NAMALWA (cell line): ENCODE measurements around the gene HEBP2.
"Not testable (repeated sequence)": the region's sequence is repeated elsewhere in the genome, so short reads cannot be mapped to it uniquely, and the experiment has no call there.

Experiments
- DNase-seq: peaks from one replicate; pipeline ENCODE4 v3.0.0-alpha.2; 2015; ENCODE audit warnings: low spot score

The HEBP2 gene

DNA sequence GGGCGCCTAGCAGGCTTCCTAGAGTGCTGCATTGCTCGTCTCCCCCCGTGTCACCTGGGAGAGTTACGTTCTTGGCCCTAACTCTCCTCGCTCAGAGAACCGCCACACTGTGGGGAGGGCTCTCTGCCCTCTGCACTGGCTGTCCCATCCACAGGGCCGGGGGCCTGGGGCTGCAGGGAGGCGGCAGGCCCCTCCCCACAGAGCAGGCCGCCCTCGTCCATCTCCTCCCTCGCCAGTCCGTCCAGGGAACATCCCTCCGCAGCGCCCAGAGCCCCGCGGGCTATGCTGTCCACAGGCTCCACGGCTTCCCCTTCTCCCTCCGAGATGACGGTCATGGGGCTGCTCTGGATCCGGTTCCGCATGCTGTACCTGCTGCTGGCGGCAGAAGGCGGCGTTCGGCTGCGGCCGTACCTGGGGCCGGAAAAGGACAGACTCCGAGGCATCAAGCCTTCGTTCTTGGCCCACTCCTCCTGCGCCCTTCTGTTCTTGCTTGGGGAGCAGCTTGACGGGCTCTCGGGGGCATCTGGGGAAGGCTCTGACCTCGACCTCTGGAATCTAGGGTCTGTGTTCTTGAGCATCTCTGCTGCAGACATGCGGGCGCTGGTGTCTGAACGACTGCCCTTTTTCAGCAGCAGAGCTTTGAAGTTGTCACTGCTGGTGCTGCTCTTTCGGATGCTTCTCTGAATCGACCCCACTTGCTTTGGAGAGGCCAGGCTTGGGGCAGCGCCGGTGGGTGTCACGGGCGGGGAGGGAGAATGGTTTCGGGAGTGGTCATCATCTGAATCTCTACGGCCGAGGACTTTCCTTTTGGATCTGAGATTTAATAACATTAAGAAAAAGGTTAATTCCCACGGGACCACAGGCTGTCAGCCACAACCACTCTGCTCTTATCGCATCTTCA, 20.2 kb downstream of the HEBP2 start:
- no peak for DNase-seq

GRCh38 chr6:138425256-138425655, 21.2 kb downstream of the HEBP2 start:
- not testable (repeated sequence) for DNase-seq

- DNase-seq = no peak
These were observed 22.6 kb downstream of the HEBP2 start for GRCh38 chr6:138426500-138427123.

- DNase-seq = no peak
These were observed 23.7 kb downstream of the HEBP2 start for GRCh38 chr6:138427701-138428100.

- DNase-seq = peak; percentile 64
These were observed 25.0 kb downstream of the HEBP2 start for GRCh38 chr6:138428944-138429598.

GRCh38 chr6:138429761-138430160, 25.7 kb downstream of the HEBP2 start:
- no peak for DNase-seq

- no peak for DNase-seq
These were observed 26.5 kb downstream of the HEBP2 start for GRCh38 chr6:138430361-138431145.

DNA sequence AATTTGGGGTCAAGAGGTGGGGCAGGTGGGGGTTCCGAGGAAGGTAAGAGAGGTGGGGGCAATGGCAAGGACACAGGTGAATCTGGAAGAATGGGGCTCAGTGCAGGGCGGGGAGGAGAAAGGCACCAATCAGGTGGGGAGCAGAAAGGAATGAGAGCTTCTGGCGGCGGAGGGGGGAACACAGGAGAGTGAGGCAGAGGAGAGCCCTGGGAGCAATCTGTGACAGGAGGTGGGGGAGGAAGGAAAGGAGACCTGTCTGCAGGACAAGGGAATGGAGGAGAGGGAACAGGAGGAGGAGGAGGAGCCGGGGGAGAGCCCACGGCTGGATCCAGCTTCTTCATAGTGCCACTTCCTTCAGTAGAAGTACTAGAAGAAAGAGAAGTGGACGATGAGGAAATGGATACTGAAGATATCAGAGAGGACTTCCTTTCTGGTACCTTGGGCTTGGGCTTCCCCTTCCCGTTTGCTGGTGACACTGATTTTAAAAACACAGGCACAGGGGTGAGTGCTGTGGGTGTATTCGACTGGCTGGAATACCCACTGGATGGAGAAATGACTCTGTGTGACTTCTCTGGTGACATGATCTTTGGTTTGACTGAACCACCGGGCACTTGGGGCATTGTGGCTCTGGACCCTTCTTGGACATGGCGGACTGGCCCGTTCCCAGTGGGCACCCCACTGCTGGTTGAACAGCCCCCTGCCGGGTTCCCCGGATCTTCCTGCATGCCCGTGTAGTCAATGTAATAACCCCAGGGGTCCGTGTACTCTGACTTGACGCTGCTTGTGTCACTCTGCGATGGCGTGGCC, 27.4 kb downstream of the HEBP2 start:
- DNase-seq = no peak

- no peak for DNase-seq
These were observed 28.0 kb downstream of the HEBP2 start for GRCh38 chr6:138432063-138432356.

DNA sequence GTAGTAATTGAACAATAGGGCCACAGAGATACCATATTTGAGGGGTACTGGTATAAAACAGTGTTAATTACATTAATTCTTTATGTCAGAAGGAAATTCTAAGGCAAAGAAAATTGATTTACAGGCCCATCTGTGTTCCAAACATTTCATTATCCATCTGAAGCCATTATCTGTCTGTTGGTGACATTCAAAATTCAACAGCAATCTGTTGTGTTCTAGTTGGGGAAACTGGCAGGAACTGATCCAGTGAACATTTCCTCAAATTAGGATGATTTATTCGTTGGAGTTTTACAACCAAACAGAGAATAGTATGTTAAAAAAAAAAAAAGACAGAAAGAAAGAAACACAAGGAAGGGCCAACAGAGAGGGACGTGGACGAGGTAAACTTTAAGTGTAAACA, 30.1 kb downstream of the HEBP2 start:
- DNase-seq = no peak

- no peak for DNase-seq
These were observed 30.9 kb downstream of the HEBP2 start for GRCh38 chr6:138434925-138435324.

GRCh38 chr6:138439546-138439945, 35.5 kb downstream of the HEBP2 start:
- no peak for DNase-seq

GRCh38 chr6:138440296-138440695, 36.3 kb downstream of the HEBP2 start:
- no peak for DNase-seq

DNA sequence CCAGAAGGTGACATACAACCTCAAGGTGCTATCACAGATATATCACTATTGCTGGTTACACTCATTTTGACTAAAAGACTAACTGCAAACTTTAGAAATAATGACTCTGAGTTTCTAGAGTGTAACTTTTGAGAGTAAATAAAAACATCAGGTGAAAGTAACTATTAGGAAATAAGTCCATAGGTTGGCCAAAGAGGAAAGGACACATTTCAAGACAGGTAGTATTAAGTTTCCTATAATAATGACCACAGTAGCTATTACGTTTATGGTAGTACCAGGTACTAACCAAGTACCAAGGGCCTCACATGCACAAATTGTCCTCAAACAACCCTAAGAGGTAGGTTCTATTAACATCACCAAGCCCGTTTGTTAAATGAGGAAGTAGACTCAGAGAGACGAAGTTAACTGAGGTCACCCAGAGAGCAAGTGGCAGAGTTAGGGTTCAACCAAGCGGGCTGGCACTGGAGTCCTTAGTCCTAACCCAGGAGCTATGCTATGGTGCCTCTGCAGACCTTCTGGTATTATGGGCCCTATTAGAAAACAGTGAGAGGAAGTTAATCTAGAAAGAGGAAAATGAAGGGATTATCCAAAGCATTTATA, 36.8 kb downstream of the HEBP2 start:
- DNase-seq = no peak

- DNase-seq = no peak
These were observed 37.9 kb downstream of the HEBP2 start for GRCh38 chr6:138441965-138442364.

DNA sequence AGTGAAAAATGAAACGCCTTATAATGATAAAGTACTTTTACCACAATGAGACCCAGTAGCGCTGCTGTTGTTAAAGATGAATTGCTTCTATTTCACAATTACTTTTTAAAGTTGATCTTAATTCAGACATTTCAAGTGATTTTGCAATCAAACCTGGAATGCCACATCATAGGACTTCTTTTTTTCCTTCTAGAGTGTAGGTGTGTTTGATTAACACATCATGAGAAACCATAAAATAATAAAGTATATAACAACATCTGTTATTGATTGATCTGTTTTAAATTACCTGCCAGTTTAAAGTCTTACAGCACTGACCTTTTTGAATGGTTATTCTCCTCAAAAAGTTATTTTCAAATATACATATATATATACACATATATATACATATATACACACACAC, 38.6 kb downstream of the HEBP2 start:
- no peak for DNase-seq

- no peak for DNase-seq
These were observed 40.0 kb downstream of the HEBP2 start for GRCh38 chr6:138443979-138444378.

DNA sequence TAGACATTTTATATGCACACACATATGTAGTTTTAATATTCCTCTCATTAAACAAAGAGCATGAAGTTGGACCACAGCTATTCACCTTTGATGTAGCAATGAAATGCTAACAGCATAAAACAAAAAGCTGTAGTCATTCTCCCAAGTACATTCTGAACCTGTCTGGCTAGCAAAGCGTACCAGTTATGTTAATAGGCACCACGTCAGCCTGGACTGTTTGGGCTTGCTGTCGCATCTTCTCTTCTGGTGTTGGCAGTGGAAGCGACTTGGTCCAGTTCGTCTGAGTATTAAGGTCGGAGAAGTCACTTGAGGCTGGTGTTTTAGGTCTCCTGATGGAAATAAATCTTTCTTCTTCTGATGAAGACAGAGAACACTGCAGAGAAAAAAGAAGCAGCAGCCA, 42.8 kb downstream of the HEBP2 start:
- no peak for DNase-seq

GRCh38 chr6:138450445-138450844, 46.4 kb downstream of the HEBP2 start:
- no peak for DNase-seq

DNA sequence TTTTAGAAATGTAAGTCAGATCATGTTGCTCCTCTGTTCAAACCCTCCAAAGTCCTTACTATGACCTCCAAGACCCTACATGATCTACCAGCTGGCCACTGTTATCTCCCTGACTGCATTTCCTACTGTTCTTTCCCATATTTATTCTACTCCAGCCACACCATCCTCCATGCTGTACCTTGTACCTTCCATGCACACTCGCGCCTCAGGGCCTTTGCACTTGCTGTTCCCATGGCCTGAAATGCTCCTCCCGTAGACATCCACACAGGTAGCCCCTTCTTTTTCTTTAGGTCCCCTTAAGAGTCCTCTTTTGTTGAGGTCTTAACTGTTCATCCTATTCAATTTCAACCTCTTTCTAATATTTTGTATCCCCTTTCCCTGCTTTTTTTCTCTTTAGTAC, 47.0 kb downstream of the HEBP2 start:
- DNase-seq = no peak
